Activated B cell treated with CpG ODN at 0.5 μM for 24 hours (primary cell): ENCODE data around the gene RAMP3. TPM values are rescaled to one million over a fixed set of nuclear protein-coding genes. Genes with fewer than 3 reads are reported as not detected.

Experiments used
- ATAC-seq: fragments of 200-7000 bp; cut with Tn5 transposase; one replicate; pipeline ENCODE4 v1.10.0; 2021; ENCODE audit warnings: low read depth, mild to moderate bottlenecking, moderate library complexity
- CTCF ChIA-PET: fragments of 350-600 bp; sonication (Branson Sonifier 250); formaldehyde crosslinking; loops from one replicate; lab custom pipeline; 2021; ENCODE audit warnings: antibody characterized with exemption; lab: Charles Lee
- POLR2A ChIA-PET: fragments of 350-600 bp; sonication (Branson Sonifier 250); formaldehyde crosslinking; loops from one replicate; lab custom pipeline; 2021; ENCODE audit warnings: antibody characterized with exemption; lab: Charles Lee
- DNase-seq: peaks from one replicate; pipeline ENCODE4 v3.0.0; 2022
- H3K27ac Mint-ChIP-seq: one replicate; pipeline ENCODE4 v1.8.0; 2020; ENCODE audit warnings: mixed read lengths
- H3K27me3 Mint-ChIP-seq: one replicate; pipeline ENCODE4 v1.8.0; 2021; ENCODE audit warnings: mixed read lengths
- H3K36me3 Mint-ChIP-seq: one replicate; pipeline ENCODE4 v1.8.0; 2021; ENCODE audit warnings: low read depth, mixed read lengths
- H3K4me1 Mint-ChIP-seq: one replicate; pipeline ENCODE4 v1.8.0; 2021; ENCODE audit warnings: mixed read lengths
- H3K4me3 Mint-ChIP-seq: one replicate; pipeline ENCODE4 v1.8.0; 2020; ENCODE audit warnings: mild to moderate bottlenecking, mixed read lengths
- H3K9me3 Mint-ChIP-seq: one replicate; pipeline ENCODE4 v1.8.0; 2020; ENCODE audit warnings: mixed read lengths
- intact Hi-C: fragments of 100-400 bp; cut with micrococcal nuclease; formaldehyde crosslinking; loops from one replicate; pipeline ENCODE4 v1.15.1; 2024
- total RNA-seq: library from RNA; stranded (reverse); gene quantifications from 2 replicates; pipeline ENCODE4 v1.2.3, GENCODE V29; 2022
- TF ChIP-seq, protein P1 (sequence below): fragments of 200-600 bp; IDR thresholded peaks from one replicate; pipeline ENCODE4 v1.8.0; 2022; ENCODE audit warnings: antibody characterized with exemption, mild to moderate bottlenecking

The RAMP3 gene
- total RNA-seq, 1 donor from 2014 or later: not detected

DNA sequence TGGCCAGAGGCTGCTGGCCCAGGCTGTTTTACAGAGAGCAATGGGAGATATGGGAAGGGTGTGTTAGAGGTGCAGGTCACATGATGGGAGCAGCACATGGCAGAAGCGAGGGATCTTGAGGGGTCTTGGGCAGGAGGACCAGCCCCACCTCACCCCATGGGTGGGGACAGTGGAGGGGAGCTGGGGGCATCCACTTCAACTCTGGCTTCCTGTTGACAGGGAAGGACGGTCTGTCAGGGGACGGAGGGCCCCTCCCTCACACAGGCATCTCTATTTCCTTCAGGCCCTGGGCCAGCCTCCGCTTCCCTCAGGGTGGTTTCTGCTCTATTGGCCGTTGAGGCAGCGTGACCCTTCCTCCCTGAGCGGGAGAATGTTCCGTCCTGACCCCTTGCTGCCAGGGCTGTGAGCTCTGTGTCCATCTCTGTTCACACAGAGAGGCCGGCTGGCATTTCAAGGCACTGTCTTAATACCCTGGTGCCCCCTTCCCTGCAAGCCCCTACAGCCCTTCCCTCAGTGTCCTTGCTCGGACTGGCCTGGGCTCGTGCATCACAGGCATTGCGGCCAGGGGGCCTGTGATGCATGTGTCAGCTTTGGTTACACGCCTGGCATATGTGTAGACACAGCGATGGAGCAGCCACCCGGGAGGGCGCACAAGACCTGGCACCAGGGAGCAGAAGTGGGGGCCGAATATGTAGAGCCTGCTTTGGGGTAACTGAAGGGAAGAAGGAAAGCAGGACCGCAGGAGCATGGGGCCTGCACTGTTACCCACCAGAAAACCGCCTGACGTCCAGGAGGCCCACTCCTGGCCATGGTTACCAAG lies 31.8 kb downstream of the RAMP3 start:
- ChIA-PET POLR2A (no interaction called here), CTCF (no interaction called here)
- intact Hi-C loops: no loop called here
- no peak overlapping the region for H3K4me3 Mint-ChIP-seq
- H3K9me3 Mint-ChIP-seq: no peaks in the 10 kb centered on the region
- H3K27ac Mint-ChIP-seq: no peak overlapping the region
- peaks cover 2% of the 10 kb centered on the region for H3K27me3 Mint-ChIP-seq
- no peaks in the 10 kb centered on the region for H3K4me1 Mint-ChIP-seq
- no peaks in the 10 kb centered on the region for H3K36me3 Mint-ChIP-seq
- ATAC-seq (no peak), DNase-seq (no peak)
- TF ChIP-seq, protein P1, sequence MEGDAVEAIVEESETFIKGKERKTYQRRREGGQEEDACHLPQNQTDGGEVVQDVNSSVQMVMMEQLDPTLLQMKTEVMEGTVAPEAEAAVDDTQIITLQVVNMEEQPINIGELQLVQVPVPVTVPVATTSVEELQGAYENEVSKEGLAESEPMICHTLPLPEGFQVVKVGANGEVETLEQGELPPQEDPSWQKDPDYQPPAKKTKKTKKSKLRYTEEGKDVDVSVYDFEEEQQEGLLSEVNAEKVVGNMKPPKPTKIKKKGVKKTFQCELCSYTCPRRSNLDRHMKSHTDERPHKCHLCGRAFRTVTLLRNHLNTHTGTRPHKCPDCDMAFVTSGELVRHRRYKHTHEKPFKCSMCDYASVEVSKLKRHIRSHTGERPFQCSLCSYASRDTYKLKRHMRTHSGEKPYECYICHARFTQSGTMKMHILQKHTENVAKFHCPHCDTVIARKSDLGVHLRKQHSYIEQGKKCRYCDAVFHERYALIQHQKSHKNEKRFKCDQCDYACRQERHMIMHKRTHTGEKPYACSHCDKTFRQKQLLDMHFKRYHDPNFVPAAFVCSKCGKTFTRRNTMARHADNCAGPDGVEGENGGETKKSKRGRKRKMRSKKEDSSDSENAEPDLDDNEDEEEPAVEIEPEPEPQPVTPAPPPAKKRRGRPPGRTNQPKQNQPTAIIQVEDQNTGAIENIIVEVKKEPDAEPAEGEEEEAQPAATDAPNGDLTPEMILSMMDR: no peak

DNA sequence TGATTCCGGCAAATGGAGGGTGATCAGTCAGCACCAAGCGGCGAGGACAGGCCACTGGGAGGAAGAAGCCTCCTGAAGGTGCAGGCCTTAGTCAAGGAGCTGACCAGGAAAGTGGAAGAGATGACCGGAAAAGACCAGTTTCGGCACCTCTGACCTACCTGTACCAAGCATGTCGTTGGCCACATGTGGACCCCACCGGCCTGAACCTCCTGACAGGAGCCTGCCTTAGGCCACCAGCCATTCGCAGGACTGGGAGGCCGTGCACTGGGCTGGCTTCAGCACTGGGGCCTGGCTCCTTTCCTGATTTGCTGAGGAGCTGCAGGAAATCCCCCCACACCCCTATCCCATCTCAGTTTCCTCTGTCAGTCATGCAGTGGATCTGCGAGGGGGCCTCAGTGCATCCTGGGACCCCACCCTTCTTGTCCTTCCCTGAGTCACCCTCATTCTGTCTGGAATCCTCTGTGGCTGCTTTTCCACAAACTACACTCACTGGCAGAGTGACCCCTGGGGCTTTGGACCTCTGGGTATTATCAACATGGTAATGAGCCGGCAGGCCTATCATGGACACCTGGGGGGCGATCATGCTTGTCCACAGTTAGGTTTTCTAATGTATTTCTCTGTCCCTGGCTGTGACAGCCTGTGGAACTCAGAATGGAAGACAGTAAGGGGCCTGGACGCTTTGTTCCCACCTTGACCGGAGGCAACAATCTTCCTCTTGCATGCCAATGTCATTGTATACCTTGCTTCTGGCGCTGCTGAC lies 33.0 kb downstream of the RAMP3 start:
- ATAC-seq (no peak), DNase-seq (no peak)
- Mint-ChIP-seq H3K9me3 (no peaks in the 10 kb centered on the region), H3K27ac (no peak overlapping the region), H3K36me3 (no peaks in the 10 kb centered on the region), H3K4me1 (no peaks in the 10 kb centered on the region), H3K27me3 (peaks cover 6% of the 10 kb centered on the region), H3K4me3 (no peak overlapping the region)
- TF ChIP-seq, protein P1: no peak
- ChIA-PET CTCF (no interaction called here), POLR2A (no interaction called here)
- intact Hi-C loops: no loop called here

- TF ChIP-seq, protein P1: no peak
- H3K4me1 Mint-ChIP-seq: no peaks in the 10 kb centered on the region
- intact Hi-C loops: no loop called here
- H3K9me3 Mint-ChIP-seq: no peaks in the 10 kb centered on the region
- no peak overlapping the region for H3K4me3 Mint-ChIP-seq
- H3K27me3 Mint-ChIP-seq: peaks cover 6% of the 10 kb centered on the region
- ChIA-PET CTCF (no interaction called here), POLR2A (no interaction called here)
- H3K36me3 Mint-ChIP-seq: no peaks in the 10 kb centered on the region
- ATAC-seq (no peak), DNase-seq (no peak)
- H3K27ac Mint-ChIP-seq: no peak overlapping the region
Measured at GRCh38 chr7:45191396-45191795, 33.8 kb downstream of the RAMP3 start.

DNA sequence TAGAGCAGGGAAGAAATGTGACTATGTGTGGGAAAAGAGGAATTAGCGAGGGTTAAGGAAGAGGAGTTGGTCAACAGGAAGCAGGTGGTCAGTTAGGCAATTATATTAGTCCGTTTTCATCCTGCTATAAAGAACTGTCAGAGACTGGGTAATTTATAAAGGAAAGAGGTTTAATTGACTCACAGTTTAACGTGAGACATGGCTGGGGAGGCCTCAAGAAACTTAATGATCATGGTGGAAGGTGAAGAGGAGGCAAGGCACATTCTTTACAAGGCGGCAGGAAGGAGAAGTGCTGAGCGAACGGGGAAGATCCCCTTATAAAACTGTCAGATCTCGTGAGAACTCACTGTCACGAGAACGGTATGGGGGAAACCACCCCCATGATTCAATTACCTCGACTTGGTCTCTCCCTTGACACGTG lies 35.0 kb downstream of the RAMP3 start:
- DNase-seq (no peak), ATAC-seq (no peak)
- POLR2A ChIA-PET: no interaction called here
- TF ChIP-seq, protein P1: no peak
- H3K27me3 Mint-ChIP-seq: peaks cover 8% of the 10 kb centered on the region
- H3K4me1 Mint-ChIP-seq: no peaks in the 10 kb centered on the region
- no peak overlapping the region for H3K27ac Mint-ChIP-seq
- no peaks in the 10 kb centered on the region for H3K36me3 Mint-ChIP-seq
- CTCF ChIA-PET: no interaction called here
- intact Hi-C loops: no loop called here
- H3K9me3 Mint-ChIP-seq: no peaks in the 10 kb centered on the region
- H3K4me3 Mint-ChIP-seq: no peak overlapping the region

DNA sequence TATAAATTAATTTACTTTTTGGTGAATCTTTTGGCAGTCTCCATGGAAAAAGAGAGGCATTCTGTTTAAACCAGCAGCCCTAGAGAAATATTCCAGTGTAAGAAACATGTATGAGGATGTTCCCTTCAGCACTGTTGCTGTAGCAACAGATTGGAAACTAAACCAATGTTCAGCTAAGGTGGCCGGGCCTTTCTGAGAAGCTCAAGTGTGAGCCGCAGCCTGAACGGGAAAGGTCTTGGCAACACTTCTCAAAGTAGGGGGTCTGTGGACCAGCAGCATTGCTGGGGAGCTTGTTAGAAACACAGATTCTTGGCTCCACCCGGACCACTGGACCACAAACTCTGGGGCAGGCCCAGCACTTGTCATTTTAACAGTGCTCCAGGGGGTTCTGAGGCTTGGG lies 36.2 kb downstream of the RAMP3 start:
- ATAC-seq: no peak
- no peaks in the 10 kb centered on the region for H3K4me1 Mint-ChIP-seq
- CTCF ChIA-PET: no interaction called here
- intact Hi-C loops: no loop called here
- no peak overlapping the region for H3K4me3 Mint-ChIP-seq
- H3K27me3 Mint-ChIP-seq: peaks cover 9% of the 10 kb centered on the region
- TF ChIP-seq, protein P1: no peak
- H3K36me3 Mint-ChIP-seq: no peaks in the 10 kb centered on the region
- DNase-seq: no peak
- H3K27ac Mint-ChIP-seq: no peak overlapping the region
- H3K9me3 Mint-ChIP-seq: no peaks in the 10 kb centered on the region
- POLR2A ChIA-PET: no interaction called here
